HG03521 (cell line): ENCODE measurements around the gene GPAM.
A peak's percentile ranks its signal among the peaks of the same experiment; 100 is the strongest.
"Not testable (repeated sequence)": the region's sequence is repeated elsewhere in the genome, so short reads cannot be mapped to it uniquely, and the experiment has no call there.

Experiments used
- ATAC-seq: cut with Tn5 transposase; IDR thresholded peaks from one replicate; pipeline ENCODE4 v1.9.1; 2021; ENCODE audit warnings: mild to moderate bottlenecking, moderate library complexity; ENCODE audit not compliant: unreplicated experiment

The GPAM gene

GRCh38 chr10:112183329-112184051 lies at the start of gene GPAM:
TSS of gene GPAM (minus strand) at chr10:112183765. CDS start at chr10:112181784, 1,981 bp downstream.
- ATAC-seq = peak; percentile 96

- no peak for ATAC-seq
Measured at GRCh38 chr10:112232670-112233069, 49.1 kb upstream of the GPAM start.

GRCh38 chr10:112231602-112232400 lies 48.2 kb upstream of the GPAM start:
- ATAC-seq = no peak

GRCh38 chr10:112230325-112230988 lies 46.9 kb upstream of the GPAM start:
- no peak for ATAC-seq

GRCh38 chr10:112229901-112230300 lies 46.3 kb upstream of the GPAM start:
- ATAC-seq = no peak

GRCh38 chr10:112229096-112229495 lies 45.5 kb upstream of the GPAM start:
- no peak for ATAC-seq

- not testable (repeated sequence) for ATAC-seq
Measured at GRCh38 chr10:112228366-112229088, 45.0 kb upstream of the GPAM start.

- ATAC-seq = no peak
Measured at GRCh38 chr10:112227331-112227987, 43.9 kb upstream of the GPAM start.

- no peak for ATAC-seq
Measured at GRCh38 chr10:112226439-112227248, 43.1 kb upstream of the GPAM start.

- ATAC-seq = no peak
Measured at GRCh38 chr10:112225771-112226438, 42.3 kb upstream of the GPAM start.

GRCh38 chr10:112224933-112225529 lies 41.5 kb upstream of the GPAM start:
- no peak for ATAC-seq

GRCh38 chr10:112223725-112224124 lies 40.2 kb upstream of the GPAM start:
- no peak for ATAC-seq

GRCh38 chr10:112222799-112223198 lies 39.2 kb upstream of the GPAM start:
- ATAC-seq = no peak

- ATAC-seq = no peak
Measured at GRCh38 chr10:112221545-112221944, 38.0 kb upstream of the GPAM start.

- no peak for ATAC-seq
Measured at GRCh38 chr10:112218960-112219359, 35.4 kb upstream of the GPAM start.

- ATAC-seq = no peak
Measured at GRCh38 chr10:112218036-112218390, 34.4 kb upstream of the GPAM start.

- no peak for ATAC-seq
Measured at GRCh38 chr10:112217386-112218035, 33.9 kb upstream of the GPAM start.

GRCh38 chr10:112216966-112217365 lies 33.4 kb upstream of the GPAM start:
- no peak for ATAC-seq
